SU-DHL-6 (cell line): ENCODE data around the gene DPF1.

Experiments
- H2AFZ ChIP-seq: fragments of 200-600 bp; sonication (generic); 2 replicates; pipeline ENCODE4 v1.6.1; 2014; ENCODE audit warnings: low read depth, mild to moderate bottlenecking, moderate library complexity, mixed read lengths, antibody characterized with exemption, low read length; ENCODE audit not compliant: severe bottlenecking
- H3F3A ChIP-seq: fragments of 200-600 bp; shearing (Covaris generic); 2 replicates; pipeline ENCODE4 v1.6.0; 2016; ENCODE audit warnings: antibody characterized with exemption, mild to moderate bottlenecking; ENCODE audit not compliant: insufficient read depth
- H3K27ac ChIP-seq: fragments of 200-600 bp; sonication (generic); 2 replicates; pipeline ENCODE4 v1.5.1; 2016; ENCODE audit warnings: low read depth, mild to moderate bottlenecking, low read length, moderate library complexity, mixed read lengths
- H3K27me3 ChIP-seq: fragments of 200-600 bp; sonication (generic), shearing (Covaris generic); 2 replicates; pipeline ENCODE4 v1.6.0; 2014; ENCODE audit warnings: mild to moderate bottlenecking, low read length
- H3K36me3 ChIP-seq: fragments of 200-600 bp; sonication (generic); 2 replicates; pipeline ENCODE4 v1.6.1; 2014; ENCODE audit warnings: mild to moderate bottlenecking, low read length, mixed read lengths
- H3K4me2 ChIP-seq: fragments of 300-600, 200-600 bp; shearing (Covaris generic), sonication (generic); 2 replicates; pipeline ENCODE4 v1.6.0; 2014; ENCODE audit warnings: low read length, low read depth, mild to moderate bottlenecking; ENCODE audit not compliant: poor library complexity, severe bottlenecking
- H3K4me3 ChIP-seq: fragments of 200-600 bp; sonication (generic); 2 replicates; pipeline ENCODE4 v1.5.1; 2014; ENCODE audit warnings: antibody characterized with exemption, low read length, mild to moderate bottlenecking, mixed read lengths; ENCODE audit not compliant: insufficient read depth, poor library complexity, severe bottlenecking
- H3K79me2 ChIP-seq: fragments of 200-600 bp; sonication (generic); 2 replicates; pipeline ENCODE4 v1.6.1; 2014; ENCODE audit warnings: mild to moderate bottlenecking, low read length, moderate library complexity; ENCODE audit not compliant: insufficient read depth
- H3K9ac ChIP-seq: fragments of 200-600 bp; sonication (generic); 2 replicates; pipeline ENCODE4 v1.7.0; 2014; ENCODE audit warnings: mild to moderate bottlenecking, low read length
- H3K9me2 ChIP-seq: fragments of 200-600 bp; sonication (generic); replicated peaks from 2 replicates; pipeline ENCODE4 v1.6.1; 2014; ENCODE audit warnings: low read length; ENCODE audit not compliant: insufficient read depth
- H3K9me3 ChIP-seq: fragments of 200-600 bp; sonication (generic); 2 replicates; pipeline ENCODE4 v1.6.1; 2014; ENCODE audit warnings: low read length, mixed read lengths; ENCODE audit not compliant: insufficient read depth
- H4K20me1 ChIP-seq: fragments of 200-600 bp; sonication (generic); 2 replicates; pipeline ENCODE4 v1.6.1; 2014; ENCODE audit warnings: low read depth, mild to moderate bottlenecking, antibody characterized with exemption, low read length, moderate library complexity, mixed read lengths
- CTCF ChIP-seq: fragments of 200-600 bp; sonication (generic); IDR thresholded peaks from one replicate; pipeline ENCODE4 v1.5.1; 2017; ENCODE audit warnings: antibody characterized with exemption, mild to moderate bottlenecking, low read length, moderate library complexity; ENCODE audit not compliant: insufficient read depth, poor library complexity, severe bottlenecking
- EZH2phosphoT487 ChIP-seq: fragments of 200-600 bp; sonication (generic), shearing (Covaris generic); conservative IDR thresholded peaks from 2 replicates; pipeline ENCODE4 v1.6.1; 2018; ENCODE audit warnings: mild to moderate bottlenecking, antibody characterized with exemption, low read length, moderate library complexity, mixed read lengths

Gene DPF1

GRCh38 chr19:38196245-38196837 lies 27.7 kb downstream of the DPF1 start:
- no peak overlapping the region for H3K4me3 ChIP-seq
- H3K27me3 ChIP-seq: no peaks in the 10 kb centered on the region
- H3K9me2 ChIP-seq: no peaks in the 10 kb centered on the region
- H3K79me2 ChIP-seq: no peaks in the 10 kb centered on the region
- H2AFZ ChIP-seq: no peak overlapping the region
- no peak for TF ChIP-seq CTCF
- no peak for TF ChIP-seq EZH2phosphoT487
- no peaks in the 10 kb centered on the region for H4K20me1 ChIP-seq
- H3K9me3 ChIP-seq: no peaks in the 10 kb centered on the region
- no peak overlapping the region for H3K4me2 ChIP-seq
- 0 out of 2 replicates have a peak, but pooled peaks cover 3% of the 10 kb centered on the region for H3K36me3 ChIP-seq
- H3K27ac ChIP-seq: no peak overlapping the region
- no peak overlapping the region for H3K9ac ChIP-seq
- H3F3A ChIP-seq: no peaks in the 10 kb centered on the region

DNA sequence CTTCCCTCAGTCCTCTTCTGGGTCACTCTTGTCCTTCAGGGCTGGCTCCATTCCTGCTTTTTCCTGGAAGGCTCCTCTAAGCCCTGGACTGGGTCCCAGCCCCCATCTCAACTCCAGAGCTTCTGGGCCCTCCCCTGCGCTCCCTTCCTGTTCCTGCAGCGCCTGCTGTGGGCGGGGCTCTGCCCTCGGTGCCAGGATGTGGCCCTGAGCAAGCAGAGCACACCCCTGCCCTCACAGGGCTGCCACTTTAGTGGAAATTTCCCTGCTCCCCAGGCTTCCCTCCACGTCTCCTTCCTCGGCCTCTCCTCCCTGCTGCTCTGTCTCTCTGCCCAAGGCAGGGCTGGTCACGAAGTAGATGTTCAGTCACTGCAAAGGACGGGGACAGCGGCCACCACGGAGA lies 28.8 kb downstream of the DPF1 start:
- H3K36me3 ChIP-seq: 0 out of 2 replicates have a peak, but pooled peaks cover 3% of the 10 kb centered on the region
- H3K9me3 ChIP-seq: no peaks in the 10 kb centered on the region
- no peaks in the 10 kb centered on the region for H3K9me2 ChIP-seq
- no peaks in the 10 kb centered on the region for H3F3A ChIP-seq
- H2AFZ ChIP-seq: no peak overlapping the region
- no peak overlapping the region for H3K4me2 ChIP-seq
- H3K4me3 ChIP-seq: no peak overlapping the region
- no peak for TF ChIP-seq CTCF
- TF ChIP-seq EZH2phosphoT487: no peak
- H3K79me2 ChIP-seq: no peaks in the 10 kb centered on the region
- H3K9ac ChIP-seq: no peak overlapping the region
- no peaks in the 10 kb centered on the region for H4K20me1 ChIP-seq
- no peaks in the 10 kb centered on the region for H3K27me3 ChIP-seq
- H3K27ac ChIP-seq: no peak overlapping the region

DNA sequence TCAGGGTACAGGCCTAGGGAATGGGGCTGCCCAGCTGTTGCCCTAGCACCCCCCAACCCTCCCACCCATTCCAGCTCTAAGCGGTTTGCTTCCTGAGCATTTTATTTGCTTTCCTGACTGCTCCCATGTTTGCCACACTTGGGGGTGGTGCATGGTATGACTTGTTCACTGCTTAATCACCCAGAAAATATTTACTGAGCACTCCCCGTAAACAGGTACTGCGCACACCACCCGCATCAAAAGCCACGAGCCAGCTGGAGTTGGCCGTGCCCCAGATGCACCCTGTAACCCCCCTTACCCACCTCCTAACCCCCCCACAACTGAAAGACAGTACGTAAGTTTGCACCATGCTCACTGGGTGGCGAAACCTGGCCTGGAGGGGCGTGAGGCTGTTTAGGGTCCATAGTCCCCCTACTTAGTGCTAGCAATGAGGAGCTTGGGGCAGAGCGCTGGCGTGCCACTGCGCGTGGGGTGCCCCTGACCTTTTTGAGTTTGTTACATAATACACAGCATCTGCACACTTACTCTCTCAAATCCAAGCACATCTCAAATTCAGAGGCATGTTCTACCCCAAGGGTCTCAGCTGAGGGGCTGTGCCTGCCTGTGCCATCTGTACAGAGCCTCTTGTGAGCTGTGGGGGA lies 29.8 kb downstream of the DPF1 start:
- Histone ChIP-seq H4K20me1 (no peaks in the 10 kb centered on the region), H3K27ac (no peak overlapping the region), H3K9me3 (no peaks in the 10 kb centered on the region), H3K9me2 (no peaks in the 10 kb centered on the region), H2AFZ (no peak overlapping the region), H3K4me2 (no peak overlapping the region), H3K4me3 (no peak overlapping the region), H3K27me3 (no peaks in the 10 kb centered on the region), H3K79me2 (no peaks in the 10 kb centered on the region), H3K9ac (no peak overlapping the region), H3F3A (no peaks in the 10 kb centered on the region), H3K36me3 (0 out of 2 replicates have a peak, but pooled peaks cover 3% of the 10 kb centered on the region)
- TF ChIP-seq EZH2phosphoT487 (no peak), CTCF (no peak)
